ENCODE data around the gene CTNNA2.

Gene CTNNA2

DNA sequence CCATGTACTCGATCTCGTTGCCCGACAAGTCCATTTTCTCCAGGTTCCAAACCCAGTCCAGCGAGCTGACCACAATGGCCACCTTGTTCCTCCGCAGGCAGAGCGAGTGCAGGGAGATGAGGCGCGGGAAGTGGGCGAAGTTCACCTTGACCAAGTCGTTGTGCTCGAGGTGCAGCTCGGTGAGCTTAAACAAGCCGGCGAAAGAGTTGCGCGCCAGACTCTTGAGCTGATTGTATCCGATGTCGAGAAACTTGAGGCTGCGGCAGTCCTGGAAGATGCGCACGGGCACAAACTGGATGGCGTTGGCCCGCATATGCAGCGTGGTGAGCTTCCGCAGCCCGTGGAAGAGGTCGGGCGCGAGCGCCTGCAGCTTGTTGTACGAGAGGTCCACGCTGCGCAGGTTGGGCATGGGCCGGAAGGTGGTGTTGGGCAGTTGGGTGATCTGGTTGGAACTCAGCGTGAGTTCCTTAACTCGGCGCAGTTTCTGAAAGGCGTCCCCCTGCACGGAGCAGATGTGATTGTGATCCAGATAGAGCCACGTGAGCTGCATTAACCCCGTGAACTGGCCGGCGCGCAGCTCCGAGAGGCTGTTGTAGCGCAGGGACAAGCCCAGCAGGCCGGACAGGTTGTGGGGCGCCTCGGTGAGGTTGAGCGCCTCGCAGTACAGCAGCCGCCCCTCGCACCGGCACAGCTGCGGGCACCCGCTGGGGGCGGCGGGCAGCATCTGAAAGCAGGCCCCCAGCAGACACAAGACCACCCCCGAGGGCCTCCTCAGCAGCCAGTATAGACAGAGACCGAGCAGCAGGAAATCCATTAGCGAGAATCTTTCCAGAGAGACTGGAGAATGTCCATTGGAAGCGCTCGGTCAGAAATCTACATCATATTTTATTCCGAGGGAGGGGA is 790.4 kb downstream of the CTNNA2 start:
- DNase-seq: no peak

DNA sequence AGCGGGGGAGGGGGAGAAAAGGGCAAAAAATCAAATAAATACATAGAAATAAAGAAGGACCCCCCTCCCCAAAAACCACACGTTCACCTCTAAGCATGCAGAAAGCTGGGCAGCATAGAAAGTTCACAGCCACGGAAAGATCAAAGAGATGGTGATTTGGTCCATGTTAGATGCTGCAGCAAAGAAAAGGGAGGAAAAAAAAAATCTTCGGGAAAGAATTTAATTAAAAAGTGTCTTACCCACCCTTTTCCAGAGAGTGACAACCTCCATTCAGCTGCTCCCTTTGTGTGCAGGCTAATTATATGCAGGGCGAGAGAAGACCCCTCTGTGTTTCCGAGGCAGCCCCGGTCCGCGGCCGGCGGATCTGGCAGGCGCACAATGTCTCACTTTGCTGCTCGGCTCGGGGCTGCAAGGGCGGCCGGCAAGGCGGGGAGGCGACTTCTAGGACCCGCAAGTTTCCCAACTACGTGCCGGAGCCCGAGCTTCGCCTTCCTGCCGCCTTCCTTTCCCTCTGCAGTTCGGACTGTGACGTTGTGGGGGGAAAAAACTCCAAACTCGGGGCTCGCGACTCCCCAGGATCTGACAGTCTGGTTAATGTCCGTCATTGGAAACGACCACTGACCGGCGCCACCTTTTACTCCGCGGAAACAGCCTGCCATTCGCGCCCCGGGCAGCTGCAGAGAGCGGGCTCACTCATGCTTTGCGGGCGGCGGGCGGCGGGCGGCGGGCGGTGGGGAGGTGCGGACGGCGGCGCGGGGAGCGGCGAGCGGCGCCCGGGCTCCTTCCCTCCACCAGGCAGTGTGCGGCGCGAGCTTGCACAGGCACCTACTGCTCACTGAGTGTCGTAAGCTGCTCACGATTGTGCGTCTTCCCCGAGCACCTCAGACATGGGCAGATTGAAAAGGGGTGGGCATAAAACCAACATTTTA is 791.3 kb downstream of the CTNNA2 start, which contains the start of gene LRRTM1:
LRRTM1 (minus strand) TSS at position 844 of the 929 bp plus-strand sequence. CDS start 933 bp downstream, outside the sequence.
- no peak for DNase-seq

DNA sequence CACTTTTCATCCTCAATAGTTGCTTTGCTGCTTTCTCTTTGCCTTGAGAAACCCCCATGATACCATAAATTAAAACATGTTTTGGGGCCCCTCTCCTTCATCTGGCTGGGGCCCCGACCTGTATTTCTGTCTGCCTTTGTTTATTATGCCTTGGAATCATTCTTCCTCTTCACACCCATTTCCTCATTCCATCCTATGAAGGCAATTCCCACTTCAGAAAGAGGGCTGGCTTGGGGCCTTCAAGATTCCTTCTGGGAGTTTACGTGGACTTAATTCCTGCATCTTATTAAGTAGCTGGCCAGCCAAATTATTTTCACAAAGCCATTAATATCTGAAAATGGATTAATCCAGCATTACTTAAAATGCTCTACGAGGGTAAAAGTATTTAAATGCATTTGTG is 798.5 kb downstream of the CTNNA2 start:
- DNase-seq: no peak

DNA sequence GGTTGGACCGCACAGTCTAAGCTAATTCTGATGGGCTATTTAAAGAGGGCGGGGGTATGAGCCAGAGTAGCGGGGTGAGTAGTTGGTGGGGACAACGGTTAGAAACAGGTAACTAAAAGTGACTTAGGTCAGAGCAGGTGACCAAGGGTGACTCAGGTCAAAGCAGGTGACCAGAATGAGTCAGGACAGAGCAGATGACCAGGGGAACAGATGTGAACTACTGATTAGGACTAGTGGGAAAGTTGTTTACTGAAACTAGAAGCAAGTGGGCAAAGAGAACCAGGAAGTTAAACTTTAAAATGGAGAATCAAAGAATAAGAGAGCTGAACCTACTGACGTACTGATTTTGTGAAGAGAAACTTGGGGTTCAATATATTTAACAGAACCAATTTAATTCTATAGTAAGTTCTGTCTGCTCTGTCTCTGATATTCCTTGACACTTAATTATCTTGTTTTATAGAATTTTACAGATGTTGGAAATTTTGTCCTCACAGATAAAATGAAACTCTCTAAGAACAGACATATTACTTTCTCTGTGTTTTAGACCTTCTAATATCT is 799.5 kb downstream of the CTNNA2 start:
- no peak for DNase-seq

DNA sequence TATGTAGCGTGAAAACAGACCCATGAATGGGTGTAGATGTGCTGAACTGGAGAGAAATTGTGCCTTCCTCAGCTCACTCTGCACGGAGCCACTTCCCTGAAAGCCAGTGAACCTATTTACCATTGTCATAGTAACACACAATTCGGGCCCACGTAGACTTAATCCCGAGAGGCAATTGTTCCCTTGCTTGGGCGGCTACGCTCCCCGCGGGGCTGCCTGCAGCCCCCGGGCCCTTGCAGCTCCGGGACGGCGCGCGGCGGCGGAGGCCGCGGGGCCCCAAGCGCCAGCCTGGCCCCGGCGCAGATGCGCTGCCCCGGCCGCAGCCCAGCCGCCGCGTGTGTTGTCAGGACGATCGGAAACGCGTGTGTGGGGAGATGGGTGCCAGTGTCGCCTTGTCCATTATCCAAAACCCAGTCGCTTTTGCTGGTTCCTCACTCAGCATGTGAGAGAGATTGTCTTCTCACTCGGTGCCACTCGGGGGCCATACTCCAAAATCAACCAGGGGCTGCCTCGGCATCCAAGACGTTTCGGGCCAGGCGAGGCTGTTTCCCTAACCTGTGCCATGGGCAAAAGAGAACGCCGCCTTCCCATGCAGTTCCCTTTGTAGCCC is 809.6 kb downstream of the CTNNA2 start:
- DNase-seq: no peak

DNA sequence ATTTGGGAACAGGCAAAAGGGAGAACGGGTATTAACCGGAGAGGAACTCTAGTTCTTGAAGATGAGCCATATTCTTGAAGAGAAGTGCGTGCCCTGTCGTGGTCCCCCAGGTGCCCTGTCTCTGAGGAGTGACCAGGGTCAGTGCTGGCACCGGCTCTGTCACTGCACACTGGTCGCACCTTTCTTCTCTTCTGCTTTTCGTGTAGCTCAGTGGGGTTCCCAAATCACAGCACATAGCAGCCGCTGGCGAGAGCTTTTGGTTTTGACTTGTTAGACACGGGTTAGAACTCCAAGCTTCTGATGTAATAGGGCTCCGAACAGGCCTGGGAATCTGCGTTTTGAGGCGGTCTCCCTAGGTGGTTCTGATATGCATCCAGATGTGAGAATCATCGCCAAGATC is 810.1 kb downstream of the CTNNA2 start:
- no peak for DNase-seq

DNA sequence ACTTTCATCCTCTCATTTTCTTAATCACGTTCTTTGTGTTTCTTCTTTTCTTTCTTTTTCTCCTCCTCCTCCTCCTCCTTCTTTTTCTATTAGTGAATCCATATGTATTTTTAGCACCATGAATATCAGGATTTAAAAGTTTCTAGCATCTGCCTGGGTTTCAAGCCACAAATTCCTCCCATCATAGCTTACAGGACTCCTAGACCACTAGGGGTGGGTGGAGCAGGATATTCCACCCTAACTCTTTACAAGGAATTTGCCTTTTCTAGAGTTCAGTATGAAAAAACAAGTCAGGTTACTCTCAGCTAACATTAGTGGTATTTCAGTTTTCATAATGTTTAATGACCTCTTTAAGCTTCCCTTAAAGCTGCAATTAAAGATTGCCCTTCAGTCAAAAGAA is 810.8 kb downstream of the CTNNA2 start:
- no peak for DNase-seq

DNA sequence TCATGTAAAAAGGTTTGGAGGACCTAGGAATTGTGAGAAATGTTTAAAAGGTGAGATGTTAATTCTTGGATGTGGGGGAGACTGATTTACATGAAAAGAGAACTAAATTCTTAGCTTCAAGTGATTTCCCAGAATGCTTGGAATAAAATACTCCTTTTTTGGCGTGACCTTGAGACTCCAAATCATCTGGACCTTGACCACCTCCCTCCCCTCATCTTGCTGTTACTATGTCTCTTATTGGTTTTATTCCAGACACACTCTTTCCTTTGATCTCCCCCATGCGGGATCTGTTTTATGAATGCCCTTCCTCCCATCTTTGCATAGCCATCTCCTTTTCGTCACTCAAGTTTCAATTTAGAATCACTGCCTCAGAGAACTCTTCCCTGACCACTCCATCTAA is 811.7 kb downstream of the CTNNA2 start:
- DNase-seq: no peak

DNA sequence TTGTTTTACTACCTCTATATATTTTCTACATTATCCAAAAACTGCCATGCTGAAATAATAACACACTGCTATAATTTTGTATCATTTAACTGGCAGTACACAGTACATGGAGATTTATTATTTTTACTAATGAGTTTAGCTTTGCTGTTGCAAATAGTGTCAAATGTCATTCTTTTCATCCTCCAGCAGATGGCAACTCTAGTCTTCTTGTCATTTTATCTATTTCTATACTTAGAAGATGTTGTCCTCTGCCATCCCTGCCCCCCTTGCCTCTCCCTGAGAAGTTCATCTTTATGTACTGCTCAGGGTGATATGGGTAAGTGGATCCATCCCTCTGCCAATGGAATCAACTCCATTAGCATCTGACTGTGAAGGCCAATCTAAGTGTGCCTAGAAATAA is 813.4 kb downstream of the CTNNA2 start:
- DNase-seq: peak; percentile 47

DNA sequence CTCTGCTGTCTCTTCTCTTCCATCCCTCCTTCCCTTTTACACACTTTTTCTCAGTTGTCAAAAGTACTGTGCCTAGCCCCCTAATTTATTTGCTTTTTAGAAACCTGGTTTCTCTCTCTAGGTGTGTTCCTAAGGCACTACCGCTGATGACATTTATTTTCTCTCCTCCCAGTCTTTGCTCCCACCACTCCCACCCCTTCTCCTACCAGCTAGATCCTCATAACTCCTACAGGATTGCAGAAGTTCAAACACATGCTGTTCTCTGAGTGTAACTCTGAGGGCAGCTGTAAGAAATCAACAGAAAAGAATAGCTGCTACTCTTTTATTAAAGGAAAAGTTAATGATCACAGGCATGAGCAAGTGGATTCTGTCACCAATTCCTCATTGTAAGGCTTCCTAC is 814.0 kb downstream of the CTNNA2 start:
- DNase-seq: no peak

DNA sequence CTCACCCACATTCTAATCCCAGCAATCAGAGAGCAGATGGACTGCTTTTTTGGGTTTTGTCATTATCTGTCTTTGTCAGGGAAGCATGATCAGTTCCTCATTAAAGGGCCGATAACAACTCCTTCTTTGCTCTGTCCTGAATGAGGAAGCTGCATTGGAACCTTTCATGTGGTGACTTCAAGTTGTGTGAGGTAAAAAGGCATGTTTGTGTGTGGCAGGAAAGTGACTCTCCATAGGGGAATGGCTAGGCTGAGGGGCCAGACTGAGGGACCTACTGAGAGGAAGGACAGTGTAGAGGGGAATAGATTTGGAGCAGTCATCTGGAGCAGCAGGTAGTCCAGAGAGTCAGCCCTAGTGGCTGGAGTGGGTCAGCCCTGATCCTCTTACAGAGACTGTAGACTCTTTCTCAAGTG is 815.3 kb downstream of the CTNNA2 start:
- no peak for DNase-seq

DNA sequence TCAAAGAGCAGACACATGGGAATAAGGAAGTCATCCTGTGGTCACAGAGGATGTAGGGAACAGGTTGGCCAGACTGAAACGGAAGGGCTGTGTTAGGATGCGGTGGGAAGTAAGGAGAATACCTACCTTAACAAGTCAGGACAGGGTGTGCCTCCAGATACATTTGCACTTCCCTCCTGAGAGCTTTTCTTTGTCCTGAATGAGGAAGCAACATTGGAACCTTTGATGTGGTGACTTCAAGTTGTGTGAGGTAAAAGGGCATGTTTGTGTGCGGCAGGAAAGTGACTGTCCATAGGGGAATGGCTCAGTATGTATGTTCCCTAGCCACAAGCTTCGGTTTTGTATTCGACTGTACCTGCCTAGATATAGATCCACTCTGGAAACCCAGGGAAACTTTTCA is 816.6 kb downstream of the CTNNA2 start:
- DNase-seq: no peak

DNA sequence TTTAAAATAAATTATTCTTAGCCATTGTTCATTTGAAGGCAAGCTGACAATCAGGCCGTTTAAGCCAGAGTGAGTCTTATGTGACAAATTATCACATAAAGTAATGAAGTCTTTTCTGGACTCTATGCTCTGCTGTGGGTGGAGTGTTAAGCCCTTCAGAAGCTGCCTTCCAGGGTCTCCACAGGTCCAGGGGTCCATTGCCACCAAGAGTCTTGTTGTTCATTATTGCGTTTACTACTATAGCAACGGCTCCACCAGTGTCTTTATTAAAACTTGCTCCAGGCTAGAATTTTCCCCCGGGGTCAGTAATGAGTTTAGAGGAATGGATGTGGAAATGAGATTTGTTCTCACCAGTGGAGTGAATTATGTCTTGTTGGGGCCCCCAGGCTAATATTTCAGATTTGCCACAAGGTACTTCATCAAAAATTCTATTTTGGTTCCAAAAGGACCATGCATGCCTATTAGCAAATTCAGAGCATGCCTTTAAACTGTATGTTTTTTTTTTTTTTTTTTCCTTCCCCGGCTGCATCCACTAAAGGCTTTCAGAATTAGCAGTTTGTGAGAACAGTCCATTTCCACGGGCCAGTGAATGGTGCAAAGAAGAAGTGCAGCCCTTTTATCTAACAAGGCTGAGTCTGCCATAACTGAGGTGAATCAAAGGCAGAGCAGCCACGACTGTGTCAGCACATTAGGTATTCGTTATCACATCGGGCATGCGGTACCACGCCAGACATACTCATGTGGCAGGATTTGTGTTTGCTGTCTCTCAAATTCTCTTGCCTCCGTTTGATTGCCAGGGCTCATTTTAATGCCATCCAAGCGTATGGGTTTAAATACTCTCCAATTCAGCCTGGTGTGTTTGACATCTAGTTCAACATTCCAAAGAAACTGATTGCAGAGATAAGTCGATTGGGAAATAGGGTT is 817.9 kb downstream of the CTNNA2 start:
- DNase-seq: no peak

DNA sequence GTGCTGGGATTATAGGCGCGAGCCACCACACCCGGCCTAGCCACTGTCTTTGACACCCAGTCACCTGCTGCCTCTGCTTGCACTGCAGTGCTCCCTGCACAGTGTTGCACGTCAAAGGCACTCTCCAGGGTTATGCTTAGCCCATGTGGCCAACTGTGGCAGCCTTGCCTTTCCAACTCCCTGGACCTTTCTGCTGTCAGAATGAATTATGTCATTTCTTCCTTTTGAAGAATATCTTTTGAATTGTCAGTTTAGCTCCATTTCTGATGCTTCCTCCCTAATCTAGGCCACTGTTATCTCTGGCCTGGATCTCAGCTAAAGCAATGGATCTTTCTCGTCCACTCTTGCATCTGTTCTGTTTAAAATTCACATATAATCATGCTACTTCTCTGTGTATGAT is 821.0 kb downstream of the CTNNA2 start:
- DNase-seq: no peak

DNA sequence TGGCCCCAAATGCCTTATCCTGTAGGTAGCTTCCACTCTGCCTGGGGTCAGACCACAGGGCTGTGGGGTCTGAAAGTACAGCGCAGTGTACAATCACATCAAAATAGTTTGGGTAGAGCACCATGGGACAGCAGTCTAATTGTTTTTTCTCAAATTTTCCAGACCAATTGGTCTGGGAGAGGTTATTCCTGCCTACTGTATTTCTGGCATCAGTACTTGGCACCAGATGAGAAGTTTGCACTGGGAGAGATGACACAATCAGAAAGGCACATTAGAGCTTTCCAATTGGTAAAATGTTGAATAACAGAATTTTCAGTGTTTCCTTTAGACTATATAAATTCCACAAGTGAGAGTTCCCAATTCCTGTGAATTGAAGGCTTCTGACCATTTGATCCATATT is 822.6 kb downstream of the CTNNA2 start:
- no peak for DNase-seq

DNA sequence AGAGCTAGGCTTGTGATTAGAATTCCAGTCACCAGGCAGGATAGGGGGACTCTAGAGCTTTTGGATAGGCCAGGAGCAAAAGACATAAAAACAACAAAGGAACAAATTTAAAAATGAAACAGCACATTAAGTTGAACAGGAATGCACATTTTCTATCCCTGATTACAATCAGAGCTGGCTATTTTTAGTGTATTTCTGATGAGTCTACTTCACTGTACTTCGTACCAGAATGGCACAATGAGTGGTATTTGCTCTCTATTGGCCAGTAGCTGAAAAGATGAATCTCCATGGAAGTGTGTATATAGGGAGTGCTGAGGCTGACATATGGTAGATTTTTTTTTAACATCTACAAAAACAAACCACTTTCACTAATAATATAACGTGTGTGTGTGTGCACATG is 825.9 kb downstream of the CTNNA2 start:
- DNase-seq: no peak

DNA sequence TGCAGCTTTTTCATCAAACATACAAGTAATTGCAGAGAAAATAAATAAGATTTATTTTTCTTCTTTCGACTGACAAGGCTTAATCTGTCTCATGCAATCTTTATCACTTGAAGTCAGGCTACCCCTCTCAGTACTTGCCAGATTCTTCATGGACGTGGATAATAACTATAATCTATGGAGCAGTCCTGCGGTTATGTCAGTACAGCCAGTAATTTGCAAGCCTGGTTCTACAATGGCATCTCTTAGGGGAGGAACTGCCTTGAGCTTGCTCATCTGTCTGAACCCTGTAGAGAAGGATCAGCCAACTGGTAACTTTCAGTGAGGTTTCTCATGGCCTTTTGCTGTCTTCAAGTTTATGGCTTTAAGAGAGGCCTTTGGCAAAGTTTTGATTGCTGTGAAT is 827.2 kb downstream of the CTNNA2 start:
- no peak for DNase-seq

DNA sequence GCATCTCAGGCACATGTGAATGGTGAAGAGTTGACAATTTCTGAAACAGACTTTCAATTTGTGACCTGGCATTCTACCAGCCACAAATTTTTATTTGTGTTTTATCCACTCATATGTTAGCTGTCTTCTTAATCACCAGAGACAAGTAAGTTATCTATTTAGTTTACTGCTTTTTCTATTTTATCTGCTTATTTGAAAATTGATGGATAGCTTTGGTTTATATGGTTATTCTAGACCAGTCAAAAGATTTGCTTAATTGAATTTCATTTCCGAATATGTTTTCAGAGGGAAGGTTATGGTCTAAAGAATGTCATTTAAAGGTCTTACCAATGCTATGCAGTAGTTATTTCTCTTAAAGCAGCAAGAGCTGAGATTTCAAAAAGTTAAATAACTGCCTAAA is 835.2 kb downstream of the CTNNA2 start:
- no peak for DNase-seq

DNA sequence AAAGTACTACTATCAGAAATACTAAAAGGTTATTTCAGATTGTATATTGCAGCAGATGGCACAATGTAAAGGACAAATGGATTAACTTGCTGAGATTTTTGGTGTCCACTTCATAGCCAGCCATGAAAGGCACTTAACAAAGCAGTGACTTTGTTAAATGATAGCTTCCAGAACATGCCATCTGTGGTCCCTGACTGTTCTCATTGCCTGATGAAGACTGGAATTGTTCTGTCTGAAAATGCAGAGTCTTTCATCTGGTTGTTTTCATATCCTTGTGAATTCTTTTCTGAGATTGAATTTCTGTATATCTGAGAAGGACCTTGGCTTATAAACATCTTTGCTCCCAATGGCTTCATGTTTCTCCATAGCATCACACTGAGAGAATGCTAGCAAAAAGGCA is 836.1 kb downstream of the CTNNA2 start:
- DNase-seq: no peak

DNA sequence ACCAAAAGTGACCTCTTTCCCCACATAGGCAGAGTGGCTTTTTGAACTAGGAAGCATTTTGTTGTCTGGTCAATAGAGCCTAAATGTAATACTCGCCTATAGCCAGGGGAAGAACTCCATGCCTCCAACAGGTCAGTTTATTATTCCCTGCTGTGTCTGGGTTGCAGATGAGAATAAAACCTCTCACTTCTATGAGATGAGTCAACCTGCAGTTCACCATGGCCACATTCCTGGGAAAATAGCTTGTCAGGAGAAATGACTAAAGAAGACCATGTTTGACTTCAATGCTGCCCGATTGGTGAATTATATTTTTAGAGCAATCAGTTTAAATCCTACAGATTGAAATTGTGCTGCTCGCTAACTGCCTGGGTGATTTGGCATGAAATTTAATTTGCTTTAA is 838.4 kb downstream of the CTNNA2 start:
- DNase-seq: no peak

DNA sequence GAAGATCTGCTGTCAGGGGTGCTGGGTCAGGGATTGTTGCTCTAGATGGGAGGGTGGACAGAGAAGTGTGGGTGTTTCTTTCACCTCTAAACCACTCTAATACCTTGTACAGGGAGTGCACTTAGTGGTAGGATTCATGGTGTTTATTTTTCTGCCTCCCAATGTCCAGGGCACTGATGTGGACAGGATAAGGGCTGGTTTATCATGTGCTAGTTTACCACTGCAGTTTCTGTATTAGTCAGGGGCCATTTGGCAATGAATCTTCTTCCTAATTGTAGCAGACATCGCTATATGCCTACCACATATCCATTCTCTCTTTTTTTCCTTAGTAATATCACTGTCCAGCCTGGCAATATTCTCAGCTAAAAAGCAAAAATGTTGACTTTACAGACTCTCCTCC is 842.0 kb downstream of the CTNNA2 start:
- DNase-seq: no peak

DNA sequence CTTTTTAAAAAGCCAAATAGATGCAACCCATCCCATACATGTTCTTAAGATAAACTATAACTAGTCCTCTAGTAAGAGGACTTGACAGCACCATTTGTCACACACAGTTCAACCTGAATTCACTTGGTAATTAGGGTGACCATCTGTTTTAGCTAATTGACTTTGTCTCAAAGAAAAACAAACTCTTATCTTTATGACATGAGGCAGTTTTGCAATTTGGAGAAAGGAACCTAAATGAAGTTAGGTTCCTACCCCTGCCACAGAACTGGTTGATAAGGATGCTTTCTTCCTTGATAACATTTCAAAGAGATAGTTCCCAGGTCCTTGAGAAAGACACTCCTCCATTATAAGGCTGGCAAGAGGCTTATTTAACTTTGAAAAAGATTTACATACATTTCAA is 849.1 kb downstream of the CTNNA2 start:
- DNase-seq: no peak
